Osteoblast (primary cell): ENCODE data around the gene OVOL3. TPM values are rescaled to one million over a fixed set of nuclear protein-coding genes. Genes with fewer than 3 reads are reported as not detected.
"Not testable (repeated sequence)": the region's sequence is repeated elsewhere in the genome, so short reads cannot be mapped to it uniquely, and the experiment has no call there.

Source experiments
- DNase-seq: peaks from one replicate; pipeline ENCODE4 v3.0.0; 2011; ENCODE audit warnings: low spot score, mixed read lengths; ENCODE audit not compliant: insufficient read length; ENCODE audit errors: missing footprints
- H2AFZ ChIP-seq: 2 replicates; pipeline ENCODE4 v1.6.0; 2011; ENCODE audit warnings: mild to moderate bottlenecking, low read length
- H3K27ac ChIP-seq: 2 replicates; pipeline ENCODE4 v1.5.1; 2011; ENCODE audit warnings: mild to moderate bottlenecking, low read depth, low read length, moderate library complexity
- H3K27me3 ChIP-seq: 2 replicates; pipeline ENCODE4 v1.6.0; 2012; ENCODE audit warnings: mild to moderate bottlenecking, control low read depth, inconsistent platforms, low read length, moderate library complexity; ENCODE audit not compliant: insufficient read depth
- H3K36me3 ChIP-seq: 2 replicates; pipeline ENCODE4 v1.5.1; 2011; ENCODE audit warnings: mild to moderate bottlenecking, low read length, control low read depth, moderate library complexity; ENCODE audit not compliant: insufficient read depth
- H3K4me1 ChIP-seq: 2 replicates; pipeline ENCODE4 v1.5.1; 2011; ENCODE audit warnings: mild to moderate bottlenecking, low read length, control low read depth, moderate library complexity; ENCODE audit not compliant: insufficient read depth
- H3K4me2 ChIP-seq: 2 replicates; pipeline ENCODE4 v1.6.0; 2011; ENCODE audit warnings: mild to moderate bottlenecking, low read length; ENCODE audit not compliant: insufficient read depth
- H3K4me3 ChIP-seq: fragments of 200-600 bp; sonication (generic); 3 replicates; pipeline ENCODE4 v1.5.1; 2012; ENCODE audit warnings: mild to moderate bottlenecking, low read length, inconsistent platforms; ENCODE audit not compliant: insufficient read depth
- H3K79me2 ChIP-seq: 2 replicates; pipeline ENCODE4 v1.6.0; 2012; ENCODE audit warnings: mild to moderate bottlenecking, low read length, control low read depth, inconsistent platforms; ENCODE audit not compliant: insufficient read depth
- H3K9me3 ChIP-seq: 2 replicates; pipeline ENCODE4 v1.5.1; 2011; ENCODE audit warnings: low read depth, low read length, control low read depth
- H4K20me1 ChIP-seq: 2 replicates; pipeline ENCODE4 v1.6.0; 2012; ENCODE audit warnings: mild to moderate bottlenecking, low read length, control low read depth; ENCODE audit not compliant: insufficient read depth
- total RNA-seq: library from RNA; depleted of rRNA; stranded (reverse); fragments of >200 nt; gene quantifications from 2 replicates; pipeline ENCODE4 v1.2.3, GENCODE V29; 2012
- TF ChIP-seq, protein P1 (sequence below): IDR thresholded peaks from 2 replicates; pipeline ENCODE4 v1.5.1; 2011; ENCODE audit warnings: mild to moderate bottlenecking, low read depth, low read length, moderate library complexity; ENCODE audit errors: extremely low read depth

OVOL3 gene
- total RNA-seq, 1 donor: not detected

DNA sequence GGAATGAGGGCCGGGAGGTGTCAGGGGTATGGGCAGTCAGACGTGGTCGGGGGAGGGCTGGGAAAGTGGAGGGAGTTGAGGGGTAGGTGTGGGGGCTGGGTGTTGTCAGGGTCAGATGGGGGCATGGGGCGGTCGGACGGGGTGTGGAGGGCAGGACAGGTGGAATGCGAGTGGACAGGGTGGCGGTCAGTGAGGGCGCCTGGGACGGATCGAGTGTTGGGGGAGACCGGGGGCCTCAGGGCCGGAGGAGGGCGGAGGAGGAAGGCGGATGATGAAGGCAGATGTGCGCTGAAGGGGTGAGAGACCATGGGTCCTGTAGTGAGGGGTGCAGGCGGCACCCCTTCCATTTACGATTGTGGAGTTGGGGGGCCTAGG, 10.0 kb downstream of the OVOL3 start:
- Histone ChIP-seq H3K27me3 (no peaks in the 10 kb centered on the region), H3K4me1 (peaks cover 5% of the 10 kb centered on the region), H3K9me3 (no peaks in the 10 kb centered on the region), H3K4me3 (no peak overlapping the region), H3K79me2 (peaks cover 26% of the 10 kb centered on the region), H3K27ac (no peak overlapping the region), H3K4me2 (no peak overlapping the region), H2AFZ (no peak overlapping the region), H3K36me3 (peaks cover 50% of the 10 kb centered on the region), H4K20me1 (peaks cover 6% of the 10 kb centered on the region)
- TF ChIP-seq, protein P1, sequence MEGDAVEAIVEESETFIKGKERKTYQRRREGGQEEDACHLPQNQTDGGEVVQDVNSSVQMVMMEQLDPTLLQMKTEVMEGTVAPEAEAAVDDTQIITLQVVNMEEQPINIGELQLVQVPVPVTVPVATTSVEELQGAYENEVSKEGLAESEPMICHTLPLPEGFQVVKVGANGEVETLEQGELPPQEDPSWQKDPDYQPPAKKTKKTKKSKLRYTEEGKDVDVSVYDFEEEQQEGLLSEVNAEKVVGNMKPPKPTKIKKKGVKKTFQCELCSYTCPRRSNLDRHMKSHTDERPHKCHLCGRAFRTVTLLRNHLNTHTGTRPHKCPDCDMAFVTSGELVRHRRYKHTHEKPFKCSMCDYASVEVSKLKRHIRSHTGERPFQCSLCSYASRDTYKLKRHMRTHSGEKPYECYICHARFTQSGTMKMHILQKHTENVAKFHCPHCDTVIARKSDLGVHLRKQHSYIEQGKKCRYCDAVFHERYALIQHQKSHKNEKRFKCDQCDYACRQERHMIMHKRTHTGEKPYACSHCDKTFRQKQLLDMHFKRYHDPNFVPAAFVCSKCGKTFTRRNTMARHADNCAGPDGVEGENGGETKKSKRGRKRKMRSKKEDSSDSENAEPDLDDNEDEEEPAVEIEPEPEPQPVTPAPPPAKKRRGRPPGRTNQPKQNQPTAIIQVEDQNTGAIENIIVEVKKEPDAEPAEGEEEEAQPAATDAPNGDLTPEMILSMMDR: no peak
- no peak for DNase-seq

DNA sequence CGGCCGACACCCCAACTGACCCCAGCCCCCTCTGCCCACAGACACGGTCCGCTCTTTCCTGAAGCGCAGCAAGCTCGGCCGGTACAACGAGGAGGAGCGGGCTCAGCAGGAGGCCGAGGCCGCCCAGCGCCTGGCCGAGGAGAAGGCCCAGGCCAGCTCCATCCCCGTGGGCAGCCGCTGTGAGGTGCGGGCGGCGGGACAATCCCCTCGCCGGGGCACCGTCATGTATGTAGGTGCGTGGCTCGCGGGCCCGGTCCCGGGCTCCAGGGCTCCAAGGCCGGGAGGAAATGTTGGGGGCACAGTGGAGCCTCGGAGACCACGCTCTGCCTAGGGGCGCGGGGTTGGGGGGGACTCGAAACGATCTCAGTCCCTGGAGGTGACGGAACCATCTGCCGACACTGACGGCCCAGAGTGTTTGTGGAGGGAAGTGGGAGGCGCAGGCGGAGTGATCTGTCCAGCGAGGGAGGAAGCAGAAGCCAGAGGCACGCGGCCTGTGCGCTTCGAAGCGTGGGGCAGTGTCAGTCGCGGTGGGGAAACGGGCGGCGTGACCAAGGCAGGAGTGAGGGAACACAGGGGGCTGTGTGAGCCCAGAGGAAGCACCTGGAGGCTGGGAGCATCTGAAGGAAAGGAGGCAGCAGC, 10.7 kb downstream of the OVOL3 start:
- no peaks in the 10 kb centered on the region for H3K4me1 ChIP-seq
- no peaks in the 10 kb centered on the region for H3K9me3 ChIP-seq
- H3K79me2 ChIP-seq: peaks cover 20% of the 10 kb centered on the region
- TF ChIP-seq, protein P1: no peak
- H3K36me3 ChIP-seq: peaks cover 51% of the 10 kb centered on the region
- peaks cover 6% of the 10 kb centered on the region for H4K20me1 ChIP-seq
- no peak overlapping the region for H3K27ac ChIP-seq
- no peak overlapping the region for H3K4me3 ChIP-seq
- no peak overlapping the region for H2AFZ ChIP-seq
- peak; percentile 64 for DNase-seq
- H3K4me2 ChIP-seq: no peak overlapping the region
- H3K27me3 ChIP-seq: no peaks in the 10 kb centered on the region

DNA sequence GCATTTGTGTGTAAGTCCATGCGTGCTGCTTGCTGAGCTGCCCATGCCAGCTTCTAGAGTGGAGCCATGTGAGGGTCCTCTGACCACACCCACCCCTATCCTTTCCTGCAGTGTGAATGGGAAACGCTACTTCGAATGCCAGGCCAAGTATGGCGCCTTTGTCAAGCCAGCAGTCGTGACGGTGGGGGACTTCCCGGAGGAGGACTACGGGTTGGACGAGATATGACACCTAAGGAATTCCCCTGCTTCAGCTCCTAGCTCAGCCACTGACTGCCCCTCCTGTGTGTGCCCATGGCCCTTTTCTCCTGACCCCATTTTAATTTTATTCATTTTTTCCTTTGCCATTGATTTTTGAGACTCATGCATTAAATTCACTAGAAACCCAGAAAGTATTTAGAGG, 14.6 kb downstream of the OVOL3 start:
- Histone ChIP-seq H3K36me3 (peaks cover 28% of the 10 kb centered on the region), H3K27ac (no peak overlapping the region), H3K79me2 (no peaks in the 10 kb centered on the region), H2AFZ (no peak overlapping the region), H3K4me3 (no peak overlapping the region), H3K9me3 (no peaks in the 10 kb centered on the region), H3K27me3 (no peaks in the 10 kb centered on the region), H4K20me1 (peaks cover 2% of the 10 kb centered on the region), H3K4me1 (peaks cover 10% of the 10 kb centered on the region), H3K4me2 (no peak overlapping the region)
- no peak for DNase-seq
- TF ChIP-seq, protein P1: no peak

- Histone ChIP-seq H3K36me3 (peaks cover 19% of the 10 kb centered on the region), H3K4me1 (peaks cover 10% of the 10 kb centered on the region), H3K4me2 (peak overlapping the region; percentile 91), H2AFZ (peak overlapping the region; percentile 93), H3K79me2 (no peaks in the 10 kb centered on the region), H3K27me3 (no peaks in the 10 kb centered on the region), H3K9me3 (no peaks in the 10 kb centered on the region), H3K27ac (peak overlapping the region; percentile 46), H4K20me1 (no peaks in the 10 kb centered on the region), H3K4me3 (peak overlapping the region; percentile 62)
- no peak for DNase-seq
- TF ChIP-seq, protein P1: no peak
These were observed 17.4 kb downstream of the OVOL3 start for GRCh38 chr19:36128392-36128736.

DNA sequence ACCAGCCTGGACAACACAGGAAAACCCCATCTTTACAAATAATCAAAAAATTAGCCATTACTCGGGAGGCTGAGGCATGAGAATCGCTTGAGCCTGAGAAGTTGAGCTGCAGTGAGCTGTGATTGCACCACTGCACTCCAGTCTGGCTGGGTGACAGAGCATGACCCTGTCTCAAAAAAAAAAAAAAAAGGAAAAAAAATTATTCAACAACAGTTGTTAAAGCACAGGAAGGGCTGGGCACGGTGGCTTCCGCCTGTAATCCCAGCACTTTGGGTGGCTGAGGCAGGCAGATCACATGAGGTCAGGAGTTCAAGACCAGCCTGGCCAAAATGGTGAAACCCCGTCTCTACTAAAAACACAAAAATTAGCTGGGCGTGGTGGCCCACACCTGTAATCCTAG, 20.3 kb downstream of the OVOL3 start:
- peaks cover 10% of the 10 kb centered on the region for H3K4me1 ChIP-seq
- H3K36me3 ChIP-seq, H3K4me2 ChIP-seq, H2AFZ ChIP-seq, H4K20me1 ChIP-seq, H3K27me3 ChIP-seq, DNase-seq, H3K9me3 ChIP-seq, H3K79me2 ChIP-seq, H3K27ac ChIP-seq, H3K4me3 ChIP-seq: not testable (repeated sequence)

GRCh38 chr19:36134867-36135266, 23.9 kb downstream of the OVOL3 start:
- not testable (repeated sequence) for H3K27ac ChIP-seq, H3K4me2 ChIP-seq, H3K36me3 ChIP-seq, H2AFZ ChIP-seq, H3K79me2 ChIP-seq, H4K20me1 ChIP-seq, H3K27me3 ChIP-seq, H3K9me3 ChIP-seq, H3K4me3 ChIP-seq, DNase-seq
- H3K4me1 ChIP-seq: peaks cover 12% of the 10 kb centered on the region
